MM.1S (cell line): ENCODE results near the gene CHAF1B.

Source experiments
- CTCF ChIP-seq: fragments of 300-600 bp; sonication (generic); IDR thresholded peaks from 2 replicates; pipeline ENCODE4 v1.5.1; 2016; ENCODE audit warnings: antibody characterized with exemption, low read length, mixed read lengths
- EZH2 ChIP-seq: fragments of 300-600 bp; sonication (generic); optimal IDR thresholded peaks from 2 replicates; pipeline ENCODE3; 2017; ENCODE audit warnings: low read depth, mild to moderate bottlenecking, antibody characterized with exemption, low read length, mixed read lengths
- EZH2phosphoT487 ChIP-seq: fragments of 300-600 bp; sonication (generic); IDR thresholded peaks from 2 replicates; pipeline ENCODE4 v1.6.1; 2018; ENCODE audit warnings: antibody characterized with exemption, low read length

GRCh38 chr21:36411301-36411700 lies 26.1 kb downstream of the CHAF1B start:
- TF ChIP-seq EZH2phosphoT487 = no peak
- no peak for TF ChIP-seq EZH2
- TF ChIP-seq CTCF = no peak
